Parathyroid adenoma (tissue), 2 donors: Measurements from ENCODE around the gene CD300A.

ENCODE experiments used
- H2AFZ ChIP-seq: fragments of 300-600 bp; sonication (generic); one replicate; pipeline ENCODE4 v1.7.0; 2017; ENCODE audit warnings: antibody characterized with exemption, mild to moderate bottlenecking
- H3K27ac ChIP-seq: fragments of 300-600 bp; sonication (generic); one replicate; pipeline ENCODE4 v1.7.0; 2017
- H3K27me3 ChIP-seq: fragments of 300-600 bp; sonication (generic); one replicate; pipeline ENCODE4 v1.7.0; 2017; ENCODE audit warnings: low read length; ENCODE audit not compliant: control insufficient read depth, insufficient read depth
- H3K36me3 ChIP-seq: fragments of 300-600 bp; sonication (generic); one replicate; pipeline ENCODE4 v1.7.0; 2017; ENCODE audit warnings: low read length; ENCODE audit not compliant: control insufficient read depth, insufficient read depth
- H3K4me1 ChIP-seq: fragments of 300-600 bp; sonication (generic); one replicate; pipeline ENCODE4 v1.7.0; 2017; ENCODE audit warnings: control low read depth
- H3K4me2 ChIP-seq: fragments of 300-600 bp; sonication (generic); one replicate; pipeline ENCODE4 v1.7.0; 2017; ENCODE audit warnings: low read length
- H3K4me3 ChIP-seq: fragments of 300-600 bp; sonication (generic); one replicate; pipeline ENCODE4 v1.7.0; 2017; ENCODE audit warnings: low read depth, low read length
- H3K79me2 ChIP-seq: fragments of 300-600 bp; sonication (generic); one replicate; pipeline ENCODE4 v1.7.0; 2017; ENCODE audit warnings: control low read depth
- H3K9ac ChIP-seq: fragments of 300-600 bp; sonication (generic); one replicate; pipeline ENCODE4 v1.7.0; 2017; ENCODE audit warnings: mild to moderate bottlenecking
- H3K9me3 ChIP-seq: fragments of 300-600 bp; sonication (generic); one replicate; pipeline ENCODE4 v1.7.0; 2017; ENCODE audit warnings: low read length; ENCODE audit not compliant: control insufficient read depth
- TF ChIP-seq, protein P1 (sequence below): fragments of 300-600 bp; sonication (generic); IDR thresholded peaks from one replicate; pipeline ENCODE4 v1.7.0; 2017; ENCODE audit warnings: antibody characterized with exemption, mild to moderate bottlenecking
- donor health status: primary hyperparathyroidism.

The CD300A gene

GRCh38 chr17:74528491-74529199 lies 62.2 kb downstream of the CD300A start:
- Histone ChIP-seq H3K36me3 (no peaks in the 10 kb centered on the region), H3K9ac (no peak overlapping the region), H3K27me3 (no peaks in the 10 kb centered on the region), H3K27ac (no peak overlapping the region), H3K4me3 (no peak overlapping the region), H3K4me2 (no peak overlapping the region), H3K4me1 (no peaks in the 10 kb centered on the region), H3K79me2 (no peaks in the 10 kb centered on the region), H2AFZ (no peak overlapping the region), H3K9me3 (no peaks in the 10 kb centered on the region)
- TF ChIP-seq, protein P1, sequence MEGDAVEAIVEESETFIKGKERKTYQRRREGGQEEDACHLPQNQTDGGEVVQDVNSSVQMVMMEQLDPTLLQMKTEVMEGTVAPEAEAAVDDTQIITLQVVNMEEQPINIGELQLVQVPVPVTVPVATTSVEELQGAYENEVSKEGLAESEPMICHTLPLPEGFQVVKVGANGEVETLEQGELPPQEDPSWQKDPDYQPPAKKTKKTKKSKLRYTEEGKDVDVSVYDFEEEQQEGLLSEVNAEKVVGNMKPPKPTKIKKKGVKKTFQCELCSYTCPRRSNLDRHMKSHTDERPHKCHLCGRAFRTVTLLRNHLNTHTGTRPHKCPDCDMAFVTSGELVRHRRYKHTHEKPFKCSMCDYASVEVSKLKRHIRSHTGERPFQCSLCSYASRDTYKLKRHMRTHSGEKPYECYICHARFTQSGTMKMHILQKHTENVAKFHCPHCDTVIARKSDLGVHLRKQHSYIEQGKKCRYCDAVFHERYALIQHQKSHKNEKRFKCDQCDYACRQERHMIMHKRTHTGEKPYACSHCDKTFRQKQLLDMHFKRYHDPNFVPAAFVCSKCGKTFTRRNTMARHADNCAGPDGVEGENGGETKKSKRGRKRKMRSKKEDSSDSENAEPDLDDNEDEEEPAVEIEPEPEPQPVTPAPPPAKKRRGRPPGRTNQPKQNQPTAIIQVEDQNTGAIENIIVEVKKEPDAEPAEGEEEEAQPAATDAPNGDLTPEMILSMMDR, result no peak

- Histone ChIP-seq H3K27ac (no peak overlapping the region), H3K9ac (no peak overlapping the region), H3K4me2 (no peak overlapping the region), H3K4me3 (no peak overlapping the region), H3K9me3 (no peaks in the 10 kb centered on the region), H3K27me3 (no peaks in the 10 kb centered on the region), H3K79me2 (no peaks in the 10 kb centered on the region), H3K4me1 (no peaks in the 10 kb centered on the region), H3K36me3 (no peaks in the 10 kb centered on the region), H2AFZ (no peak overlapping the region)
- TF ChIP-seq, protein P1, result no peak
Observed at GRCh38 chr17:74529243-74529642, 62.8 kb downstream of the CD300A start.

DNA sequence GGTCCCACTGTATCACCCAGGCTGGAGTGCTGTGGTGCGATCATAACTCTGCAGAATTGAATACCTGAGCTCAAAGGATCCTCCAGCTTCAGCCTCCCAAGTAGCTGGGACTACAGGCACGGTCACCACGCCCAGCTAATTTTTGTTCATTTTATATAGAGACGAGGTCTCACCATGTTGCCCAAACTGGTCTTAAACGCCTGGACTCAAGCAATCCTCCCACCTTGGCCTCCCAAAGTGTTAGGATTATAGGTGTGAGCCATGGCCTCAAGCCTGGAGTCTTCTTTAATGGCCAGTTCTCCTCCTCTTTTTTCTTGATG lies 64.4 kb downstream of the CD300A start:
- no peaks in the 10 kb centered on the region for H3K79me2 ChIP-seq
- H3K9me3 ChIP-seq, result peaks cover 3% of the 10 kb centered on the region
- no peak overlapping the region for H3K9ac ChIP-seq
- H2AFZ ChIP-seq, result no peak overlapping the region
- H3K4me2 ChIP-seq, result no peak overlapping the region
- no peaks in the 10 kb centered on the region for H3K4me1 ChIP-seq
- H3K27ac ChIP-seq, result no peak overlapping the region
- no peak overlapping the region for H3K4me3 ChIP-seq
- TF ChIP-seq, protein P1, result no peak
- H3K36me3 ChIP-seq, result no peaks in the 10 kb centered on the region
- no peaks in the 10 kb centered on the region for H3K27me3 ChIP-seq

- Histone ChIP-seq H3K27ac (no peak within 1 kb of the TSS), H3K4me2 (no peak within 1 kb of the TSS), H2AFZ (no peak within 1 kb of the TSS), H3K27me3 (no peaks in the 10 kb centered on the region), H3K4me1 (no peaks in the 10 kb centered on the region), H3K9ac (no peak within 1 kb of the TSS), H3K9me3 (peaks cover 3% of the 10 kb centered on the region), H3K79me2 (no peaks in the 10 kb centered on the region), H3K36me3 (no peaks in the 10 kb centered on the region), H3K4me3 (no peak within 1 kb of the TSS)
- TF ChIP-seq, protein P1, result no peak
Observed at GRCh38 chr17:74531231-74531761, 64.9 kb downstream of the CD300A start, which contains the start of gene CD300LB. Gene CD300LB (minus strand): TSS chr17:74531475. CDS start chr17:74531350, 125 bp downstream.

DNA sequence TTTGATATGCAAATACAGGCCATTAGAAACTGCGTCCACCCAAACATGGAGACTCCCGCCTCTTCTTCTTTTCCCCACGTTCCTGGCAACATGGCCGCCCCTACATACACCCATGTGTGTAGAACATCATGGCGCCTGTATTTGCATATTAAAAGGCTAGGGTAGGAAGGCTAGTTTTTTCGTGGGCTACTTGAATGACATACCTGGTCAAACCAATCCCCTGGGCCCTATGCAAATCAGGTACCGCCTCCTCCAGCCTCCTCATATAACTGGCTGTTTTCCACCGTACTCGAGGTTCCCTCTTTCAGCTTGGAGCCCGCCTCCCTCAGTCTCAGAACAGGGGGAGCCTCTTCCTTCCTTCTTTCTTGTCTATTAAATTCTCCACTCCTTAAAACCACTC lies 65.7 kb downstream of the CD300A start:
- no peak overlapping the region for H2AFZ ChIP-seq
- H3K27me3 ChIP-seq, result no peaks in the 10 kb centered on the region
- no peaks in the 10 kb centered on the region for H3K79me2 ChIP-seq
- no peaks in the 10 kb centered on the region for H3K4me1 ChIP-seq
- TF ChIP-seq, protein P1, result no peak
- no peak overlapping the region for H3K4me3 ChIP-seq
- no peak overlapping the region for H3K9ac ChIP-seq
- peaks cover 3% of the 10 kb centered on the region for H3K9me3 ChIP-seq
- no peaks in the 10 kb centered on the region for H3K36me3 ChIP-seq
- H3K4me2 ChIP-seq, result no peak overlapping the region
- no peak overlapping the region for H3K27ac ChIP-seq
